HUDEP-2 (cell line): ENCODE measurements around the gene ITGB4.

Source experiments
- DNase-seq, 76 experiments: peaks; one replicate each; lab custom pipeline; 2025; ENCODE audit not compliant: unreplicated experiment in 76 of 76; lab: John Stamatoyannopoulos, UW

ITGB4 gene

DNA sequence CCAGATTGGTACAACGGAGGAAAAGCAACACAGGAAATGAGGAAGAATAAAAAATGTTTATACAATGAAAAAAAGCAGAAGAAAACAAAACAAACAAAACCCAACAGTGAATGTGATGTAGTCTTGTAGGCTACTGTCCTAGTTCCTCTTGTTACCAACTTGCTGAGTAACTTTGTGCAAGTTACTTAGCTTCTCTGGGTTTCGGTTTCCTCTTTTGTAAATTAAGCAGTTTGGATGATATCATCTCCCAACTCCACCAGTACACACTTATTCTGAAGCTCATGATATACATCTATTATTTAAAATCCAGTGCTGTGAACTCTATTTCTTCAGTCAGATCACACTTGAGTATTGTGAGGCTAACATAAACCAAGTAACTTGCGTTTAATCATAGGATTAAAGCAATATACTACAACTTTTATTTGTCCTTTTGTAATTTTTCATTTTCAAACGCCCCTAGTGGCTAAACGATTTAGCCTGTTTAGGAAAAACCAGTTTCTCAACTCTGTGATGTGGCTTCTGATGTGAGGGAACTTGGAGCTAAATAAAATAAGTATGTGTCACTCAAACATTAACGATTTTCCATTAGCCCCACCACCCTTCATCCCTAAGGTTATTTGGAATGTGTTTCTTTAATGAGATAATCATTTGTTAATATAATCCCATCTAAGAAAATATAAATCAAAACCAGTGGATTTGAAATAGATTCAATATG lies 62.0 kb downstream of the ITGB4 start:
- peak in 24 of 76 experiments; percentile 10 to 79 (median 34) for DNase-seq

GRCh38 chr17:75783803-75784472 lies 62.7 kb downstream of the ITGB4 start:
- peak in 3 of 76 experiments; percentile 36 to 71 (median 54) for DNase-seq

GRCh38 chr17:75784473-75785015 lies 63.3 kb downstream of the ITGB4 start, which contains the start of gene UNK:
Gene UNK (plus strand): TSS chr17:75784806. CDS start chr17:75784881, 75 bp downstream.
- DNase-seq: peak; percentile 77 to 98 (median 94)

DNA sequence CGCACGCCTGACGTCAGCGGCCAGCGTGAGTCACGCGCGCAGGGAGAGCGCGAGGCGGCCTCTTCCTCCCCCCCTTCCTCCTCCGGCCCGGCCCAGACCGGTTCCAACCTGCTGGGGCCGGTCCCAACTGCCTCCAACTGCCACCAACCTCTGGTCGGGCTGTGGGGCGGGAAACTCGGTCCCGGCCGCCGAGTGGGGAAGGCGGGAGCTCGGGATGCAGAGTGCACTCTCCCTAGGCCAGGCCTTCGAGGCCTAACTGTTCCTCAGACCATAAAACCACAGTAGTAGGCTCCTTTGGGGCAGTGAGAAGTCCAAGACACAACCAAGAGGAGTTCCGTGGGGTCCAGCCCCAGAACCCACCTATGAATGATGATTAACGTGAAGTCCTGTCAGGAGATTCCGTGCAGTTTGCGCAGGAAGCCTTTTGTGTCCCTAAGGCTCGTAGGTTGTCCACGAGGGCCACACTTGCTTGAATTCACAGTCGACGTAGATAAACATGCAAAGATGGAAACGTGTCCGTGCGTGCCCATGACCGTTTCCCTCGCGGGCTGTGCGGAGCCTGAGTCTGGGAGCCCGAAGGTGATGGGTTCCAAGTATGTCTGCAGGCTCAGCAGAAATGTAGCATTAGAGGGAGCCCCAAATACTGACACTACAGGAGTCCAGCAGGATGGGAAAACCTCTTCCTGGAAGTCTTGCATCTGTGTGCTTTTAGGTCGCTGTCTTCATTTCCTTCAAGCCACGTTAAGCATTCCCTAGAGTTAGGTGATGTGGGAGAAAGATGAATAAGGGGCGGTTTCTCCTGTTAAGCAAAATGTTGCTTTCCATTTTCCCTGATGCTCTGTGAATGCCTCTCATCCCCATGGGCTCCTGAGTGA lies 64.0 kb downstream of the ITGB4 start:
- peak; percentile 45 to 98 (median 88) for DNase-seq

DNA sequence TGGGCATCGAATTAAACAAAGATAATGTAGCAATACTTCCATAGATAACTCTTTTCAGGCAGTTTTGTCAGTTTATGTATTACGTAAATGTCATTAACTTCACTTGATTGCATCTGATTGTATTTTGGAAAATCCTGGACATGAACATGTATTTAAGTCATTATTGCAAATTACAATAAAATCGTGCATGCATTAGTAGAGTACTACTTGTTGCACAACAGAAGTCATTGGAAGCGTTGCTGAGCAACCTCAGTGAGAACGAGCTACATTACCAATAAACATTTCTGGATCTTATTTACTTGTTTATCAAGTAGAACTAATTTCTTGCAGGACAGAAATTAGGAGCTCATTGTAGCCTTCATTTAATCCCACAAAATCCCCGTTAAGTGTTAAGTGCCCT lies 70.0 kb downstream of the ITGB4 start:
- DNase-seq: no peak

GRCh38 chr17:75793460-75793859 lies 72.2 kb downstream of the ITGB4 start:
- no peak for DNase-seq

- DNase-seq: no peak
Observed at GRCh38 chr17:75795820-75796607, 74.8 kb downstream of the ITGB4 start.

DNA sequence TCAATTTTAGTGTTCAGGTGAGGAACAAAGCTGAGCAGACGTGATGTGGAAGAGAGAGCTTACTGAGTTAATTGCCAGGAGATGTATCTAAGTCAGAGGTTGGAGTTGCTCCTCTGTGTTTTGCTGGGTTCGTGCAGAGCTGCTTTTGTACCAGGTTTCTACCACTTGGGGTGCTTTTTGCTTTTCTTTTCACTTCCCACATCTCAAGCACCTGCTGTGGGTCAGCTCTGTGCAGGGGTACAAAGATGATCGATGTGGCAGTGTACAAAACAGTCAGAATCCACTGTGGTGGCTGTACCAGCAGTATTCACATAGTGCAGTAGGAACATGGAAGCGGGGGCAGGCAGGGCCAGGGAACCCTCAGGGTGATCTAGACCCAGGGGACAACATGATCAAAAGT lies 78.1 kb downstream of the ITGB4 start:
- DNase-seq: no peak

DNA sequence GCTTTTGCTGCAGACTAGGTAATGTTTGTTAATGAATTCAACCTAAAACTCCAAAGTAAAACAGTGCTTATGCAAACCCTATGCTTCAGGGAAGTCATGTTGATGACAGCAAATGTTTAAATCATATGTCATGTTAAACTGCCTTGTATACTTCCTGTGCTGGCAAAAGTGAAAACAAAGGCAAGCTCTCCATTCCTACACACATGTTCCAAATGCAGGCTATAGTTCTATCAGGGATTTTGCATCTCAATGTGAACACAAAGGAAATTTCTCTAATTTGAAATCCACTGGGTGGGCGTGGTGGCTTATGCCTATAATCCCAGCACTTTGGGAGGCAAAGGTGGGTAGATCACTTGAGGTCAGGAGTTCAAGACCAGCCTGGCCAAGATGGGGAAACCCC lies 82.6 kb downstream of the ITGB4 start:
- DNase-seq: no peak

GRCh38 chr17:75806822-75807500 lies 85.7 kb downstream of the ITGB4 start:
- DNase-seq: no peak
